HG02938 (cell line): Measurements from ENCODE around the gene GRM5.
"Not testable (repeated sequence)": the region's sequence is repeated elsewhere in the genome, so short reads cannot be mapped to it uniquely, and the experiment has no call there.

ENCODE experiments used
- ATAC-seq: cut with Tn5 transposase; IDR thresholded peaks from one replicate; pipeline ENCODE4 v1.9.1; 2021; ENCODE audit warnings: mild to moderate bottlenecking, moderate library complexity; ENCODE audit not compliant: unreplicated experiment

The GRM5 gene

GRCh38 chr11:89065651-89066201, at the start of gene GRM5:
Gene GRM5, minus strand, starts transcription at chr11:89065982. Its CDS starts 18,110 bp downstream, at chr11:89047872.
- ATAC-seq, result not testable (repeated sequence)

GRCh38 chr11:89097956-89098355, 32.2 kb upstream of the GRM5 start:
- ATAC-seq, result peak; percentile 94

GRCh38 chr11:89093806-89094205, 28.0 kb upstream of the GRM5 start:
- ATAC-seq, result not testable (repeated sequence)

GRCh38 chr11:89084951-89085350, 19.2 kb upstream of the GRM5 start:
- not testable (repeated sequence) for ATAC-seq

- not testable (repeated sequence) for ATAC-seq
Measured at GRCh38 chr11:89070911-89071310, 5.1 kb upstream of the GRM5 start.

- no peak for ATAC-seq
Measured at GRCh38 chr11:89067264-89067663, 1.5 kb upstream of the GRM5 start.

- no peak for ATAC-seq
Measured at GRCh38 chr11:89065066-89065465, 716 bp downstream of the GRM5 start.

- not testable (repeated sequence) for ATAC-seq
Measured at GRCh38 chr11:89063481-89063951, 2.3 kb downstream of the GRM5 start.

- ATAC-seq, result not testable (repeated sequence)
Measured at GRCh38 chr11:89062771-89063298, 2.9 kb downstream of the GRM5 start.

- not testable (repeated sequence) for ATAC-seq
Measured at GRCh38 chr11:89061839-89062238, 3.9 kb downstream of the GRM5 start.

GRCh38 chr11:89057406-89057805, 8.4 kb downstream of the GRM5 start:
- not testable (repeated sequence) for ATAC-seq

GRCh38 chr11:89052220-89052619, 13.6 kb downstream of the GRM5 start:
- no peak for ATAC-seq

GRCh38 chr11:89047159-89047558, 18.6 kb downstream of the GRM5 start:
- ATAC-seq, result not testable (repeated sequence)

- ATAC-seq, result not testable (repeated sequence)
Measured at GRCh38 chr11:89043861-89044588, 21.8 kb downstream of the GRM5 start.

GRCh38 chr11:89029671-89030070, 36.1 kb downstream of the GRM5 start:
- not testable (repeated sequence) for ATAC-seq

GRCh38 chr11:89021339-89021738, 44.4 kb downstream of the GRM5 start:
- no peak for ATAC-seq

- ATAC-seq, result not testable (repeated sequence)
Measured at GRCh38 chr11:89019827-89020547, 45.8 kb downstream of the GRM5 start.

- ATAC-seq, result no peak
Measured at GRCh38 chr11:89016214-89016613, 49.6 kb downstream of the GRM5 start.

GRCh38 chr11:89015614-89016013, 50.2 kb downstream of the GRM5 start:
- ATAC-seq, result no peak

- ATAC-seq, result not testable (repeated sequence)
Measured at GRCh38 chr11:89000852-89001251, 64.9 kb downstream of the GRM5 start.

- no peak for ATAC-seq
Measured at GRCh38 chr11:88979641-88980040, 86.1 kb downstream of the GRM5 start.
